ENCODE measurements around the gene HNRNPA2B1. TPM values are rescaled to one million over a fixed set of nuclear protein-coding genes. Genes with fewer than 3 reads are reported as not detected.

Gene HNRNPA2B1
- total and polyA plus RNA-seq, 2 of the 8 experiments (the other 6 are each of a cell fraction or from before 2014, with no cell fraction given): 276 to 1,255 TPM

DNA sequence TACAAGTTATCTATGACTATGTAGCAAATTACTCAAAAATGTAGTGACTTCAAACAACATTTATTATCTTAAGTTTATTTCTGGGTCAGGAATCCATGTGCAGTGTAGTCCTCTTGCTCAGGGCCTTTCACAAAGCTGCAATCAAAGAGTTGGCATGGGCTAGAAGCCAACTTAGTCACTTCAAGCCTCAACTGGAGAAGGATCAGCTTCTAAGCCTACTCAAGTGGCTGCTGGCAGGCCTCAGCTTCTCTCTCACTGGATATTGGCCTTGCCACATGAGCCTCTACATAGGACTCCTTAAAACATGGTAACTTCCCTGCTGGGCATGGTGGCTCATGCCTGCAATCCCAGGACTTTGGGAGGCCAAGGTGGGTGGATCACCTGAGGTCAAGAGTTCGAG is 53.5 kb downstream of the HNRNPA2B1 start:
- no peak overlapping the region for H4K91ac ChIP-seq (replicated peaks; ENCODE audit: insufficient read length, low read length)
- no peak overlapping the region for H2BK5ac ChIP-seq (ENCODE audit: low read depth, low read length)
- H3K27ac ChIP-seq (ENCODE audit: low read depth, low read length): no peak overlapping the region
- H3K23ac ChIP-seq (ENCODE audit: insufficient read length): no peak overlapping the region
- CTCF ChIA-PET (ENCODE audit: partially characterized antibody): interaction anchor here (0.7 kb wide), 1 partner anchor 251 kb away, joined by 3 read pairs; no protein-coding TSS in a partner anchor
- peaks cover 0 to 7% (median 3%) of the 10 kb centered on the region in 4 experiments; a peak in 5 of 7 replicates for H3K4me1 ChIP-seq (replicated peaks in 1 of 4; ENCODE audit: control insufficient read depth in 3 of 4, insufficient read depth in 4 of 4, low read length in 3 of 4)
- H4K20me1 ChIP-seq (replicated peaks in 1 of 2; ENCODE audit: control insufficient read depth in 1 of 2, insufficient read depth in 2 of 2, low read length in 2 of 2): no peaks in the 10 kb centered on the region
- TF ChIP-seq SIX5 (IDR thresholded peaks at IDR 0.05; ENCODE audit: low read depth, low read length): no peak
- TF ChIP-seq JUND (IDR thresholded peaks at IDR 0.05; ENCODE audit: low read length): no peak
- TF ChIP-seq RBBP5 (IDR thresholded peaks at IDR 0.05; ENCODE audit: borderline replicate concordance, low read depth, low read length): no peak
- no peak for TF ChIP-seq EP300 (IDR thresholded peaks at IDR 0.05; ENCODE audit: borderline replicate concordance in 1 of 2, low read depth in 2 of 2, low read length in 2 of 2)
- no peak overlapping the region for H2BK120ac ChIP-seq (replicated peaks; ENCODE audit: low read depth, low read length)
- peaks cover 7 to 13% of the 10 kb centered on the region in 2 experiments; a peak in 2 of 4 replicates for H3K9me3 ChIP-seq (ENCODE audit: insufficient read depth in 2 of 2, low read depth in 1 of 2, low read length in 1 of 2)
- no peaks in the 10 kb centered on the region for H3K79me2 ChIP-seq (ENCODE audit: control insufficient read depth in 1 of 2, insufficient read depth in 2 of 2, low read length in 2 of 2)
- H3K36me3 ChIP-seq (ENCODE audit: control insufficient read depth in 2 of 4, insufficient read depth in 4 of 4, low read length in 3 of 4): no peaks in the 10 kb centered on the region
- no peak overlapping the region for H2BK12ac ChIP-seq (ENCODE audit: low read depth, low read length)
- H2BK15ac ChIP-seq (ENCODE audit: low read length): no peak overlapping the region
- H3K4ac ChIP-seq (replicated peaks; ENCODE audit: insufficient read length, low read depth, low read length): no peak overlapping the region
- no peak overlapping the region for H2BK20ac ChIP-seq (ENCODE audit: low read length)
- H2AK5ac ChIP-seq (ENCODE audit: low read depth, low read length): no peak overlapping the region
- WGBS, 2 experiments (ENCODE audit: extremely low coverage in 1 of 2, insufficient coverage in 1 of 2, insufficient read length in 1 of 2, insufficient replicate concordance in 2 of 2, low coverage in 1 of 2, low lambda C conversion rate in 2 of 2, missing lambda C conversion rate in 1 of 2): 100% methylated on average over 1 of the region's 1 CpG; no CpG with 5 or more reads in 1 of the 2 experiments
- no peak overlapping the region for H4K8ac ChIP-seq (ENCODE audit: extremely low read depth, insufficient read depth, low read length)
- FAIRE-seq (no peak), DNase-seq (ENCODE audit: low read depth in 1 of 2, low spot score in 2 of 2) (no peak)
- H3K79me1 ChIP-seq (ENCODE audit: low read depth, low read length): no peaks in the 10 kb centered on the region
- H3K4me3 ChIP-seq (ENCODE audit: extremely low read depth in 1 of 4, insufficient read depth in 2 of 4, low read depth in 3 of 4, low read length in 4 of 4): no peak overlapping the region
- H3K18ac ChIP-seq (ENCODE audit: extremely low read depth, low read length): no peak overlapping the region
- H3K56ac ChIP-seq (replicated peaks; ENCODE audit: insufficient read length, low read depth, low read length): no peak overlapping the region
- H3K27me3 ChIP-seq (replicated peaks in 1 of 4; ENCODE audit: control insufficient read depth in 3 of 4, extremely low read depth in 1 of 4, insufficient read depth in 3 of 4, low read length in 3 of 4): no peaks in the 10 kb centered on the region
- no peak overlapping the region for H3K4me2 ChIP-seq (ENCODE audit: insufficient read depth in 1 of 2, low read depth in 2 of 2, low read length in 2 of 2)
- POLR2A ChIA-PET (ENCODE audit: partially characterized antibody): interaction anchor here (0.7 to 2.1 kb wide), 4 partner anchors 14 to 51 kb away, joined by 3 to 6 read pairs (median 4); no protein-coding TSS in a partner anchor
- H3K9ac ChIP-seq (replicated peaks in 1 of 4; ENCODE audit: extremely low read depth in 1 of 4, low read depth in 3 of 4, low read length in 3 of 4): no peak overlapping the region
- no peak overlapping the region for H2AFZ ChIP-seq (ENCODE audit: low read length)
- no peak overlapping the region for H4K5ac ChIP-seq (ENCODE audit: insufficient read length, low read depth, low read length)
- no peak overlapping the region for H3K14ac ChIP-seq (ENCODE audit: insufficient read length)
- no peaks in the 10 kb centered on the region; the same call in 1 of the 2 replicates for H3K23me2 ChIP-seq (ENCODE audit: low read depth, low read length)

Measured in H1 (cell line).